Epidermal melanocyte (primary cell): Measurements from ENCODE around the gene NR0B2.
A peak's percentile ranks its signal among the peaks of the same experiment; 100 is the strongest.
"Not testable (repeated sequence)": the region's sequence is repeated elsewhere in the genome, so short reads cannot be mapped to it uniquely, and the experiment has no call there.

ENCODE experiments used
- DNase-seq: peaks from one replicate; pipeline ENCODE4 v3.0.0; 2011; ENCODE audit warnings: low spot score; ENCODE audit not compliant: insufficient read length

The NR0B2 gene, protein sequence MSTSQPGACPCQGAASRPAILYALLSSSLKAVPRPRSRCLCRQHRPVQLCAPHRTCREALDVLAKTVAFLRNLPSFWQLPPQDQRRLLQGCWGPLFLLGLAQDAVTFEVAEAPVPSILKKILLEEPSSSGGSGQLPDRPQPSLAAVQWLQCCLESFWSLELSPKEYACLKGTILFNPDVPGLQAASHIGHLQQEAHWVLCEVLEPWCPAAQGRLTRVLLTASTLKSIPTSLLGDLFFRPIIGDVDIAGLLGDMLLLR

GRCh38 chr1:26913754-26914619 lies at the start of gene NR0B2:
NR0B2 (minus strand) TSS chr1:26913975; CDS start chr1:26913940, 35 bp downstream.
- DNase-seq: no peak

GRCh38 chr1:26961826-26962225 lies 48.1 kb upstream of the NR0B2 start:
- peak; percentile 45 for DNase-seq

DNA sequence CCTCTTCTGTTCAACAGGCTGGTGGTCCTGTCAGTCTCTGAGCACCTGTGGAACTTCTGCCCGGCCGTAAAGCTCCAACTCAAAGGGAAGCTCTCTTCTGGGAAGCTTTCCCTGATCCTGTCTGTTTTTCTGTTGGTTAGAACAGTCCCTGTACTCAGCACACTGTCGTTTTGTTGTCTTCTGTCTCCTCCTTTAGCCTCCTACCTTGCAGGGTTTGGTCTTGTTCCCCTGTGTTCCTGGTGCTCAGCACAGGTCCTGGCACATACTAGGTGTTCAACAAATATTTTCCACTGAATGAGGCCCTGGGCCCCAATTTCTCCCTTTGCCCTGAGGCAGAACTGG lies 46.8 kb upstream of the NR0B2 start:
- DNase-seq: no peak

DNA sequence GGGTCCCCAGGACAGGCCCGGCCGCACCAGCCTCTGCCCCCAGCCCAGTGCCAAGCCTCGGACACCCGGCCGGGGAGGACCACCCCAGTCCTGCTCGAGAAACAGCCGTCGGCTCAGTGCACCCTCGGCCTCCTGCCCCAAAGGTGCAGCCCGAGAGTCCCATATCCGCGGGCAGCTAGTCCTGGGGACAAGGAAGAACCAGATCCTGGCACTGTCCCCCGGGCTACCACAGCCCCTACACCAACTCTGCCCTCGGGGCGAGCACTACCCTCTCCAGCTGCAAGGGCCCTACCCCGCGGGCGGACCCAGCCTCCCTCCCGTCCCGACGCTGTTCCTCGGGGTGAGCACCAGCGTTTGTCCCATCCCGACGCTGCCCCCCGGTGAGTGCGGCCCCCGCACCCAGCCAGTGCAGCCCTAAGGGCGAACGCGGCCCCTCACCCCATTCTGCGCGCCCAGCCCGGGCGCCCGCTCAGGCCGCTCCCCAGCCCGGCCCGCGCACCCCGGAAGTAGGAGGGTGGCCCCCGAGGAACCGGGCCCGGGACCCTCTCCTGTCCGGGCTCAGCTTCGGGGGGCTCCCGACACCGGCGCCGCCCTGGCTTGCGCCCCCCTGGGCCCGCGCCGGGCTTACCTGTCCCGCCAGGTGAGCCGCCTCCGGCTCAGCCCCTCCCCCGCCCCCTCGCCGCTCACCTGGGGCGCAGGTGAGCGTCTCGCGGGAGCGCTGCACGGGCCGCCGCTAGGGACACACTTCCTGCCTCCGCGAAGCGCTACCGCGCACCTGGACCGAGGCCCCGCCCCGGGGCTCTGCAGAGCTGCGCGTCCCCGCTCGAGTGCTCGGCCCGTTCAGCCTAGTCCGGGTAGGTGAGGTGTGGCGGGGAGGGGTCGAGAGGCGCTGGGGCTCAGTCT lies 46.2 kb upstream of the NR0B2 start, which contains the start of gene KDF1:
KDF1 (minus strand) TSS at position 747 of the 903 bp plus-strand sequence. CDS start 8,088 bp downstream, outside the sequence.
- DNase-seq: no peak

GRCh38 chr1:26959270-26959669 lies 45.5 kb upstream of the NR0B2 start:
- DNase-seq: no peak

DNA sequence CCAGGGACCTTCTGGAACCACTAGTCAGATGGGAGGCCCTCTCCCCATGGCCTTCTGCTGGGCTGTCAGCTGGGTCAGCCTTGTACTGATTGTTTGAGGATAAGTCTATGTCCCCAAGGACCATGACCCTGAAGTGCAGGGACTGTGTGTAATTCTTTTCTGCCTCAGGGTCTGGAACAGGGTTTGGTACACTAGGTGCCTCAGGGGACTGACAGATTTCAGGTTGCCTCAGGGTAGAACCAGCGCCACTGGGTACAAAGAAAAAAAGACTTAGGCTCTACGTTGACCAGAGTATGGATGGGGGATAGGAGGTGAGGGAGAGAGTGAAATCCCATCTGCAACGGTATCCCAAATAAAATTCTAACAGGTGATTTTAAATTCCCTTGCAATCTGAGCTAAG lies 43.5 kb upstream of the NR0B2 start:
- no peak for DNase-seq

DNA sequence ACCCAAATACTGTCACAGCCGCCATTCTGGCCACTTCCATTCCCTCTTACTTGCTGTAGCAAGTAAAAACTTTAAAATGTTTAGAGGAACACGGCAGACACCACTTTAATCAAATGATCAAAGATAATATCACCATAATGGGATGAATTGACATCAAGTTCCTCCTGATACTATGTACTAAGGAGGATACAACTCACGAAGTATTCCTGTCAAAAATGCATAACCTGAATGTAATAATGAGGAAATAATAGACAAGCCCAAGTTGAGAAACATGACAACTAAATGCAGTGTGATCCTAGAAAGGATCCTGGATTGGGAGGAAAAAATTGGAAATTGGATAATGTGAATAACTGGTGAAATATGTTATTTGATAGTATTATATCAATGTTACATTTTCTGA lies 42.5 kb upstream of the NR0B2 start:
- no peak for DNase-seq

GRCh38 chr1:26953374-26953773 lies 39.6 kb upstream of the NR0B2 start:
- DNase-seq: no peak

DNA sequence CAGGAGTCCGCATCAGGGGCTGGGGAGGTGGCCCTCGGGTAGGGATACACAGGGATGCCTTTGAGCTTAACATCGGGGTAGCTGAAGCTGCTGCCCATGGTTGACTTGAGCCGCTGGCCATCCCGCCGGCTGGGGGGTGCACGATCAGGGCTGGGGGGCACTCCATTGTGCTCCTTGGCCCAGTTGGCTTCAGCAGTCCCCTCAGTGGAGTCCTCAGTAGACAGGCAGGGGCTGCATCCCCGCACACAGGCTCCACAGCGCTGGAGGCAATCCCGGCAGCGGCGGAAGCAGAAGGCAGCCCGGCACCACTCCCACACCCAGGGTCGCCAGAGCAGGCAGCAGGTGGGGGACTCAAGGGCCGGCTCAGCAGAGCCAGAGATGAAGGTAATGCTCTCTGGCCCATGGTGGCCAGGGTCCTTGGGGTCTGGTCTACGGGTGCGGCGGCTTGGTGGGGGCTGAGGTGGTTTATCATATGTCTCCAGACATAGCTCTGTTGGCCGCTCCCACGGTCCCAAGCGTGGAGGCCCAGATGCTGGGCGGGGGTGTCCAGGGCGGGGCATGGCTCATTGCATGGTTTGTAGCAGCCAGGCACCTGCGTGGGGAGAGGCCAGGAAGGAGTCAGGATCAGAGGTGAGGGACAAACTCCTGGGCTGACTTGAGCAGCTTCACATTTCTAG lies 38.2 kb upstream of the NR0B2 start:
- no peak for DNase-seq

DNA sequence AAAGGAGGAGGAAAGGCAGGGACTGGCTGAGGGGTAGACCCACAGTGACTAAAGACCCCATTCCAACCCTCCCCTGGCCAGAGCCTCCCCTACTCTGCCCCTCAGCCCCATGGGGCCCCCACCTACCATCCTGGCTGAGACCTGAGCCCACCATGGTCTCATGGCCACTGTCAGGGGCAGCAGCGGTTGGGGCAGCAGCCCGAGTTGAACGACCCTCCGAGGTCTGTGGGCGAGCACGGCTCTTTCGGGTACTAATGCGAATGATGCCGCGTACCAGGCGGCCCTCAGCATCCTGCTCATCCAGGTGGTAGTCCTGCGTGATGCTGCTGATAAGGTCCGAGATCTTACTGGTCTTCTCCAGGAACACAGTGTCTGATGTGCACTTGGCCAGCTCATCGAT lies 37.4 kb upstream of the NR0B2 start:
- no peak for DNase-seq

GRCh38 chr1:26950602-26951001 lies 36.8 kb upstream of the NR0B2 start:
- no peak for DNase-seq

DNA sequence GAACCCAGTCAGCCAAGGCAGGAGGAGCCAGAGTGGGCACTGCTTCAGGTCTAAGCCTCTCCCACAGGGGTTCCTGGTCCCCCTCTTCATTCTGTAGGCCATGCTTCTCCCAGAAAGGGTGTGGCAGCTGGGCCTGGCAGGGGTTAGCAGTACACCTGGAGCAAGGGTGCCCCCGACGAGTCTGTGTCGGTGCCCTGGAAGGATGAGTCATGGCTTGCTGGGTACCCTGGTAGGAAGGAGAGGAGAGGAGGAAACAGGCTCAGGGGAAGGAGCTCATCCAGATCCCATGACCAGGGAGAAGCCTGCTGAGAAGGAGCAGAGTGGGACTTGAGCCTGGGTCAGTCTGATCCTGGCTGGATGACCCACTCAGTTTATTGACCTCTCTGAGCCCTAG lies 36.1 kb upstream of the NR0B2 start:
- no peak for DNase-seq

- no peak for DNase-seq
Observed at GRCh38 chr1:26949266-26949925, 35.6 kb upstream of the NR0B2 start.

- DNase-seq: not testable (repeated sequence)
Observed at GRCh38 chr1:26948725-26949057, 34.9 kb upstream of the NR0B2 start.

DNA sequence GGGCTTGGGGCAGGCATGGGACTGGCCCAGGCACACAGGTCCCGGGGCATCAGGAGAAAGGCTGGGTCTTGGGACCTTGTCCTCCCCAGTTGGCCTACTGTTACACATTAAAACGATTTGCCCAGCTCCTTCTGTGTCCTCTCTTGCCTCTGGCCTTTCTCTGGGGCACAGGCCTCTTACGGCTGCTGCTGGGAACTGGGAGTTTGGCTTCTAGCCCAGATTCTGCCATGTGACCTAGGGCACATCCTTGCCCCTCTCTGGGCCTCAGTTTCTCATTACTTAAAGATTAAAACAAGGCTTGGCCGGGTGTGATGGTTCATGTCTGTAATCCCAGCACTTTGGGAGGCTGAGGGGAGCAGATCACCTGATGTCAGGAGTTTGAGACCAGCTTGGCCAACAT lies 32.5 kb upstream of the NR0B2 start:
- DNase-seq: no peak

- no peak for DNase-seq
Observed at GRCh38 chr1:26945728-26946127, 32.0 kb upstream of the NR0B2 start.

DNA sequence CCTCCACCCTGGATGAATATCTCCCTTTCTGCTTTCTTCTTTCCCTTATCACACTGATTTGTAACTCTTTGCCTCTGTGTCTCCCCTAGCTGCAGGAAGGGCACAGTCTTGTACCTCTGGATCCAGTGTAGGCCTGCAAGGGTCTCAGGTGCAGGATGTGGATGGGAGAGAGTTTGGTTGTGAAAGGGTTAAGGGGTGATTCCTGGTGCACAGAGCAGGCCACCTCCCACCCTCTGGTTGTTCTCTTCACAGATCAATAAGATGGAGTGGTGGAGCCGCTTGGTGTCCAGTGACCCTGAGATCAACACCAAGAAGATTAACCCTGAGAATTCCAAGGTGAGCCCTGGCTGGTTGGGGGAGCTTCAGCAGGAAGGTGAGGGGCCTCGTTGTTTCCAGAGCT lies 31.4 kb upstream of the NR0B2 start:
- DNase-seq: no peak

GRCh38 chr1:26942656-26943055 lies 28.9 kb upstream of the NR0B2 start:
- DNase-seq: no peak

- DNase-seq: no peak
Observed at GRCh38 chr1:26941311-26941710, 27.5 kb upstream of the NR0B2 start.

DNA sequence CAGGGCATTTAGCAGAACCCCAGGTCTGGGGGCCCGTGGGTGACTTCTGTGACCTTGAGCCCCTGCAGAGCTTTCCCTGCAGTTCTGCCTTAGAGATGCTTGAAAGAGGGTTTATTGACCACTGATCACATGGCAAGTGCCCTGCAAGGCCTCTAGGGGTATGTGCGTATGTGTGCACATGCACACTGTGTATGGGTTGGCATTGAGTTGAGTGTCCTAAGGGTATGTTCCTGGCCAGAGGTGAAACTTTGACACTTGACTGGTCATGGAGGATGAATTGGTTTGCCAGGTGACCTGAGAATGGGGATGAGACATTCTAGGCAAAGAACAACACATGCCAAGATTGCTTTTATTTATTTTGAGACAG lies 24.9 kb upstream of the NR0B2 start:
- DNase-seq: no peak
